ENCODE results near the gene LRP1.

LRP1 gene

GRCh38 chr12:57213763-57214397 is 85.6 kb downstream of the LRP1 start:
- peak; percentile 4 for ATAC-seq
- no peak for TF ChIP-seq ZFP3 (CRISPR knock-in tag; IDR thresholded peaks at IDR 0.05)
- no peak for TF ChIP-seq TOX (CRISPR knock-in tag; IDR thresholded peaks at IDR 0.05; ENCODE audit: borderline replicate concordance)
- no peak for TF ChIP-seq RARB (CRISPR knock-in tag; IDR thresholded peaks at IDR 0.05)
- TF ChIP-seq CSDC2 (CRISPR knock-in tag; IDR thresholded peaks at IDR 0.05): no peak
- no peak for TF ChIP-seq PATZ1 (CRISPR knock-in tag; IDR thresholded peaks at IDR 0.05; ENCODE audit: borderline replicate concordance)
- no peak for TF ChIP-seq ARNTL (CRISPR knock-in tag; IDR thresholded peaks at IDR 0.05; ENCODE audit: borderline replicate concordance, low read depth)
- no peak for TF ChIP-seq ZNF565 (CRISPR knock-in tag; conservative IDR thresholded peaks at IDR 0.05; ENCODE audit: low read depth)
- no peak for TF ChIP-seq ZFP30 (CRISPR knock-in tag; IDR thresholded peaks at IDR 0.05)
- TF ChIP-seq ZC3H10 (CRISPR knock-in tag; IDR thresholded peaks at IDR 0.05): no peak
- no peak for TF ChIP-seq TCF4 (CRISPR knock-in tag; IDR thresholded peaks at IDR 0.05; ENCODE audit: borderline replicate concordance)
- no peak for TF ChIP-seq GLIS3 (CRISPR knock-in tag; IDR thresholded peaks at IDR 0.05)
- no peak for TF ChIP-seq OSR1 (CRISPR knock-in tag; IDR thresholded peaks at IDR 0.05)
- no peak for TF ChIP-seq TSHZ2 (CRISPR knock-in tag; IDR thresholded peaks at IDR 0.05)

- peak; percentile 78 for ATAC-seq
- TF ChIP-seq PATZ1 (CRISPR knock-in tag; IDR thresholded peaks at IDR 0.05; ENCODE audit: borderline replicate concordance) (no peak), ZC3H10 (CRISPR knock-in tag; IDR thresholded peaks at IDR 0.05) (no peak), RARB (CRISPR knock-in tag; IDR thresholded peaks at IDR 0.05) (no peak), TOX (CRISPR knock-in tag; IDR thresholded peaks at IDR 0.05; ENCODE audit: borderline replicate concordance) (no peak), ZFP30 (CRISPR knock-in tag; IDR thresholded peaks at IDR 0.05) (no peak), CREB5 (CRISPR knock-in tag; IDR thresholded peaks at IDR 0.05; ENCODE audit: low read depth) (no peak), SNAI2 (CRISPR knock-in tag; IDR thresholded peaks at IDR 0.05) (no peak), POU6F1 (CRISPR knock-in tag; IDR thresholded peaks at IDR 0.05; ENCODE audit: borderline replicate concordance, low read depth) (no peak), ESRRG (CRISPR knock-in tag; IDR thresholded peaks at IDR 0.05) (no peak), ZNF70 (CRISPR knock-in tag; IDR thresholded peaks at IDR 0.05) (no peak), CSRNP3 (CRISPR knock-in tag; IDR thresholded peaks at IDR 0.05) (no peak), CSDC2 (CRISPR knock-in tag; IDR thresholded peaks at IDR 0.05) (no peak), PPARA (CRISPR knock-in tag; IDR thresholded peaks at IDR 0.05; ENCODE audit: borderline replicate concordance) (no peak), TCF4 (CRISPR knock-in tag; IDR thresholded peaks at IDR 0.05; ENCODE audit: borderline replicate concordance) (no peak), BACH2 (CRISPR knock-in tag; IDR thresholded peaks at IDR 0.05; ENCODE audit: borderline replicate concordance) (no peak), ZNF565 (CRISPR knock-in tag; conservative IDR thresholded peaks at IDR 0.05; ENCODE audit: low read depth) (no peak), GLIS3 (CRISPR knock-in tag; IDR thresholded peaks at IDR 0.05) (no peak), OSR1 (CRISPR knock-in tag; IDR thresholded peaks at IDR 0.05) (no peak), TSHZ2 (CRISPR knock-in tag; IDR thresholded peaks at IDR 0.05) (no peak), ZFP3 (CRISPR knock-in tag; IDR thresholded peaks at IDR 0.05) (no peak)
These were observed 86.1 kb downstream of the LRP1 start for GRCh38 chr12:57214398-57214781.
